ENCODE measurements around the gene RAB17. TPM values are rescaled to one million over a fixed set of nuclear protein-coding genes. Genes with fewer than 3 reads are reported as not detected.
A peak's percentile ranks its signal among the peaks of the same experiment; 100 is the strongest.

The RAB17 gene
- total and polyA plus RNA-seq, 2 of the 4 experiments (the other 2 are of a cell fraction) = 0.41 TPM; not detected in 1

- H3K79me1 ChIP-seq (ENCODE audit: low read depth in 1 of 2, low read length in 2 of 2) = no peaks in the 10 kb centered on the region
- dilution Hi-C loops (cut with HindIII; ENCODE audit: low sequenced_read_pairs, unreplicated experiment) = no loop called here
- no peak overlapping the region for H3K14ac ChIP-seq (replicated peaks; ENCODE audit: low read depth, low read length)
- intact Hi-C loops (cut with micrococcal nuclease) = loop anchor here (1.0 to 2.0 kb wide), 3 partner anchors 91 to 193 kb away; no protein-coding TSS in a partner anchor
- H2BK120ac ChIP-seq (ENCODE audit: low read depth, low read length) = no peak overlapping the region
- peak overlapping the region; percentile 89 for H2AFZ ChIP-seq (replicated peaks; ENCODE audit: low read length, poor library complexity)
- H3K27ac ChIP-seq (ENCODE audit: insufficient read depth, low read length) = no peak overlapping the region
- no peak overlapping the region for H3K23ac ChIP-seq (ENCODE audit: low read depth, low read length)
- no peak overlapping the region for H4K8ac ChIP-seq (ENCODE audit: low read depth in 2 of 2, low read length in 2 of 2)
- no peak overlapping the region for H2AK9ac ChIP-seq (replicated peaks; ENCODE audit: low read depth, low read length, poor library complexity)
- DNase-seq (no peak), ATAC-seq (ENCODE audit: low read depth) (no peak; the same call in 1 of the 2 replicates)
- in situ Hi-C loops (cut with MboI; ENCODE audit: low sequenced_read_pairs) = no loop called here
- no peaks in the 10 kb centered on the region for H4K20me1 ChIP-seq (ENCODE audit: insufficient read depth, low read length)
- no TSS peak for BruUV-seq (replicated peaks)
- H4K91ac ChIP-seq (ENCODE audit: insufficient read depth, low read depth, low read length) = no peak overlapping the region
- no peaks in the 10 kb centered on the region for H3K36me3 ChIP-seq (ENCODE audit: control insufficient read depth, insufficient read depth, low read length)
- WGBS, 2 experiments (ENCODE audit: extremely low coverage in 2 of 2, insufficient read length in 1 of 2) = no CpG with 5 or more reads among the region's 6 CpGs
- H3K4me2 ChIP-seq (ENCODE audit: low read depth, low read length) = peak overlapping the region; percentile 38; the same call in 1 of the 2 replicates
- no peak overlapping the region for H3K18ac ChIP-seq (ENCODE audit: low read depth, low read length)
- H3K27me3 ChIP-seq (ENCODE audit: control insufficient read depth, insufficient read depth, low read length) = peaks cover 4% of the 10 kb centered on the region; the same call in 1 of the 2 replicates
- no peak overlapping the region for H3K9ac ChIP-seq (ENCODE audit: low read depth, low read length)
- no peak overlapping the region for H4K5ac ChIP-seq (ENCODE audit: low read depth, low read length)
- no peak overlapping the region for H3K4ac ChIP-seq (ENCODE audit: low read depth, low read length)
- ChIA-PET POLR2A (ENCODE audit: unreplicated experiment) (interaction anchor here (0.6 to 0.8 kb wide), 2 partner anchors 11 to 167 kb away, joined by 6 to 10 read pairs; partner anchors contain the start of gene COL6A3), CTCF (interaction anchor here (0.6 to 2.9 kb wide), 11 partner anchors 19 to 753 kb away, joined by 3 to 20 read pairs (median 3); no protein-coding TSS in a partner anchor)
- H3K4me3 ChIP-seq (ENCODE audit: insufficient read depth, low read depth, low read length) = no peak overlapping the region
- no peaks in the 10 kb centered on the region for H3K9me3 ChIP-seq (ENCODE audit: control insufficient read depth, insufficient read depth, low read length)
- no peaks in the 10 kb centered on the region for H3K4me1 ChIP-seq (ENCODE audit: control insufficient read depth, insufficient read depth, low read length)
- H2AK5ac ChIP-seq (ENCODE audit: low read depth, low read length) = no peak overlapping the region
- H2BK15ac ChIP-seq (ENCODE audit: low read depth, low read length) = no peak overlapping the region
- no peak for TF ChIP-seq RAD21 (IDR thresholded peaks at IDR 0.05; ENCODE audit: low read length)
- no peak for TF ChIP-seq FOS (IDR thresholded peaks at IDR 0.05; ENCODE audit: low read depth, low read length)
- no peak for TF ChIP-seq CEBPB (IDR thresholded peaks at IDR 0.05; ENCODE audit: low read depth, low read length)
- TF ChIP-seq NFE2L2 (IDR thresholded peaks at IDR 0.05; ENCODE audit: low read depth, low read length) = no peak
- TF ChIP-seq ELK1 (IDR thresholded peaks at IDR 0.05; ENCODE audit: borderline replicate concordance, low read depth, low read length) = no peak
- TF ChIP-seq USF2 (IDR thresholded peaks at IDR 0.05; ENCODE audit: low read depth, low read length) = no peak
- TF ChIP-seq MAZ (IDR thresholded peaks at IDR 0.05; ENCODE audit: borderline replicate concordance, low read depth, low read length) = no peak
- no peak for TF ChIP-seq MAFK (IDR thresholded peaks at IDR 0.05; ENCODE audit: low read depth, low read length)
- no peak for TF ChIP-seq POLR2A (IDR thresholded peaks at IDR 0.05; ENCODE audit: low read depth, low read length)
- TF ChIP-seq MXI1 (IDR thresholded peaks at IDR 0.05; ENCODE audit: borderline replicate concordance, low read depth, low read length) = no peak
- TF ChIP-seq RCOR1 (IDR thresholded peaks at IDR 0.05; ENCODE audit: insufficient replicate concordance, low read length) = no peak
- TF ChIP-seq SMC3 (IDR thresholded peaks at IDR 0.05; ENCODE audit: low read depth, low read length) = no peak
- no peak for TF ChIP-seq RFX5 (IDR thresholded peaks at IDR 0.05; ENCODE audit: low read depth, low read length)
- TF ChIP-seq, protein P1, sequence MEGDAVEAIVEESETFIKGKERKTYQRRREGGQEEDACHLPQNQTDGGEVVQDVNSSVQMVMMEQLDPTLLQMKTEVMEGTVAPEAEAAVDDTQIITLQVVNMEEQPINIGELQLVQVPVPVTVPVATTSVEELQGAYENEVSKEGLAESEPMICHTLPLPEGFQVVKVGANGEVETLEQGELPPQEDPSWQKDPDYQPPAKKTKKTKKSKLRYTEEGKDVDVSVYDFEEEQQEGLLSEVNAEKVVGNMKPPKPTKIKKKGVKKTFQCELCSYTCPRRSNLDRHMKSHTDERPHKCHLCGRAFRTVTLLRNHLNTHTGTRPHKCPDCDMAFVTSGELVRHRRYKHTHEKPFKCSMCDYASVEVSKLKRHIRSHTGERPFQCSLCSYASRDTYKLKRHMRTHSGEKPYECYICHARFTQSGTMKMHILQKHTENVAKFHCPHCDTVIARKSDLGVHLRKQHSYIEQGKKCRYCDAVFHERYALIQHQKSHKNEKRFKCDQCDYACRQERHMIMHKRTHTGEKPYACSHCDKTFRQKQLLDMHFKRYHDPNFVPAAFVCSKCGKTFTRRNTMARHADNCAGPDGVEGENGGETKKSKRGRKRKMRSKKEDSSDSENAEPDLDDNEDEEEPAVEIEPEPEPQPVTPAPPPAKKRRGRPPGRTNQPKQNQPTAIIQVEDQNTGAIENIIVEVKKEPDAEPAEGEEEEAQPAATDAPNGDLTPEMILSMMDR (conservative IDR thresholded peaks at IDR 0.05; ENCODE audit: low read depth, low read length) = no peak
- TF ChIP-seq BHLHE40 (IDR thresholded peaks at IDR 0.05; ENCODE audit: low read depth, low read length) = no peak
- no peak for TF ChIP-seq CHD1 (IDR thresholded peaks at IDR 0.05; ENCODE audit: low read depth, low read length)
- H3K9me1 ChIP-seq (ENCODE audit: insufficient read depth, low read length) = 0 out of 2 replicates have a peak, but pooled peaks cover 3% of the 10 kb centered on the region
- H3K56ac ChIP-seq (ENCODE audit: extremely low read depth, insufficient read depth, low read length) = no peak overlapping the region
- no peak overlapping the region for H2BK5ac ChIP-seq (ENCODE audit: low read depth, low read length, poor library complexity, severe bottlenecking)
- no peak overlapping the region for H2BK20ac ChIP-seq (ENCODE audit: low read depth, low read length)
These were observed 9.2 kb downstream of the RAB17 start for GRCh38 chr2:237581326-237581725.

Data from IMR-90 (cell line).